NB4 (cell line): ENCODE results near the gene ANKS1A.

Experiments used
- CTCF ChIP-seq: IDR thresholded peaks from one replicate; pipeline ENCODE4 v1.5.1; 2012; ENCODE audit warnings: low read depth, low read length
- MAX ChIP-seq: IDR thresholded peaks from 2 replicates; pipeline ENCODE4 v1.6.1; 2011; ENCODE audit warnings: low read depth, low read length
- POLR2A ChIP-seq: IDR thresholded peaks from 2 replicates; pipeline ENCODE4 v1.6.1; 2011; ENCODE audit warnings: mild to moderate bottlenecking; ENCODE audit not compliant: insufficient read length; ENCODE audit errors: extremely low read depth

GRCh38 chr6:35013701-35014100 is 124.6 kb downstream of the ANKS1A start:
- TF ChIP-seq CTCF: no peak
- no peak for TF ChIP-seq POLR2A
- peak; percentile 23; the same call in 1 of the 2 replicates for TF ChIP-seq MAX
